Panc1 (cell line): ENCODE data around the gene ZNF714. TPM values are rescaled to one million over a fixed set of nuclear protein-coding genes. Genes with fewer than 3 reads are reported as not detected.

Experiments used
- ATAC-seq: fragments of 200-7000 bp; cut with Tn5 transposase; 2 replicates; pipeline ENCODE4 v1.9.1; 2020; ENCODE audit warnings: mild to moderate bottlenecking, moderate library complexity
- BruUV-seq: library from RNA; stranded (reverse); fragments of 400-500 nt; replicated peaks from 2 replicates; lab custom pipeline; 2021; lab: Mats Ljungman, UMichigan
- CTCF ChIA-PET: fragments of 300-600 bp; sonication (Branson Sonifier 250); formaldehyde crosslinking; loops from one replicate; lab custom pipeline; 2022; ENCODE audit warnings: antibody characterized with exemption; lab: Charles Lee
- POLR2A ChIA-PET: fragments of 300-600 bp; sonication (Branson Sonifier 250); formaldehyde crosslinking; loops from one replicate; lab custom pipeline; 2022; ENCODE audit warnings: antibody characterized with exemption; lab: Charles Lee
- DNase-seq: peaks from one replicate; pipeline ENCODE4 v3.0.0-alpha.2; 2010; ENCODE audit warnings: low read depth, low spot score
- H3K27ac ChIP-seq: 2 replicates; pipeline ENCODE4 v1.5.1; 2011; ENCODE audit warnings: mild to moderate bottlenecking, low read length, inconsistent platforms
- H3K27me3 ChIP-seq: fragments of 200-500 bp; sonication (Bioruptor generic); 2 replicates; pipeline ENCODE4 v1.6.0; 2014; ENCODE audit warnings: low read length, inconsistent platforms; ENCODE audit not compliant: control insufficient read depth, insufficient read depth
- H3K36me3 ChIP-seq: fragments of 200-500 bp; sonication (Bioruptor generic); 2 replicates; pipeline ENCODE4 v1.5.1; 2014; ENCODE audit warnings: inconsistent platforms, mild to moderate bottlenecking, low read length, moderate library complexity; ENCODE audit not compliant: control insufficient read depth, insufficient read depth
- H3K4me1 ChIP-seq: 2 replicates; pipeline ENCODE4 v1.5.1; 2011; ENCODE audit warnings: inconsistent platforms, mild to moderate bottlenecking, low read length, moderate library complexity; ENCODE audit not compliant: control insufficient read depth, insufficient read depth
- H3K4me3 ChIP-seq, 2 experiments: 2 replicates each; pipeline ENCODE4 v1.5.1; 2011 to 2012; ENCODE audit warnings: low read depth in 2 of 2, low read length in 2 of 2, mild to moderate bottlenecking in 2 of 2, inconsistent platforms in 1 of 2, moderate library complexity in 1 of 2
- H3K9me3 ChIP-seq: fragments of 200-500 bp; sonication (Bioruptor generic); 2 replicates; pipeline ENCODE4 v1.5.1; 2014; ENCODE audit warnings: low read depth, mild to moderate bottlenecking, inconsistent platforms, low read length, moderate library complexity; ENCODE audit not compliant: control insufficient read depth, insufficient read depth
- POLR2AphosphoS5 ChIP-seq: IDR thresholded peaks from 2 replicates; pipeline ENCODE4 v1.6.1; 2012; ENCODE audit warnings: mild to moderate bottlenecking, low read depth, low read length, moderate library complexity
- SIN3A ChIP-seq: IDR thresholded peaks from 2 replicates; pipeline ENCODE4 v1.6.1; 2012; ENCODE audit warnings: low read depth, mild to moderate bottlenecking, low read length, moderate library complexity, borderline replicate concordance; ENCODE audit not compliant: insufficient read depth
- TCF7L2 ChIP-seq: IDR thresholded peaks from 2 replicates; pipeline ENCODE4 v1.6.1; 2011; ENCODE audit warnings: mild to moderate bottlenecking, low read depth, low read length, inconsistent platforms
- in situ Hi-C: cut with HindIII; loops from 2 replicates; pipeline ENCODE4 v1.10.0; 2016; ENCODE audit warnings: low sequenced_read_pairs, low pct_unique_long_range_greater_than_20kb
- intact Hi-C: fragments of 100-400 bp; cut with micrococcal nuclease; formaldehyde crosslinking; loops from one replicate; pipeline ENCODE4 v1.10.0; 2022; ENCODE audit not compliant: unreplicated experiment
- total RNA-seq: library from RNA; stranded (reverse); gene quantifications from one replicate; pipeline ENCODE4 v1.2.1, GENCODE V29; 2021; ENCODE audit not compliant: unreplicated experiment
- TF ChIP-seq, protein P1 (sequence below), 2 experiments: IDR thresholded peaks; 2 replicates each; pipeline ENCODE4 v1.6.1; 2011 to 2012; ENCODE audit warnings: low read depth in 2 of 2, control low read depth in 1 of 2, low read length in 1 of 2, mild to moderate bottlenecking in 1 of 2, moderate library complexity in 1 of 2; ENCODE audit not compliant: insufficient read depth in 1 of 2
- TF ChIP-seq, protein P2 (sequence below): fragments of 450-650 bp; IDR thresholded peaks from 2 replicates; pipeline ENCODE4 v1.5.1; 2017; ENCODE audit warnings: mild to moderate bottlenecking

ZNF714 gene
- total RNA-seq, 1 experiment from 2014 or later, result 0.67 TPM

DNA sequence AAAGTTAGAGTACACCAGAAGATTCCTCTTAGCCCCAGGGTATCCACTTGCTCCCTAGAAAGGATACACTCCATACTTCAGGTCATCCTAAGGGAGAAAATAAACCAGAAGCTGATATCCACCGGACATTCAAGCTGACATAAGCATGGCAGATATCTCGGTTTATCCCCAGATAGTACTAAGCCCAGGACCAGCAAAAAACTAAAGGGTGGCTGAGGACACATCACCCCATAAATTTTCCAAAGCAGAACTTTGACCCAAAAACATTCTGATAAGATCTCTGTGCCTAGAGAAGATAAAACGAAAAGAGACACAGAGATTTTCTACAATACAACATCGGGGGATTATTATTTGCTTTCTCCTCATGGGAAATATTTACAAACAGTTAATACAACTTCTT is 45.9 kb downstream of the ZNF714 start:
- ATAC-seq (no peak), DNase-seq (no peak)
- no peaks in the 10 kb centered on the region for H3K4me1 ChIP-seq
- TF ChIP-seq, protein P1, sequence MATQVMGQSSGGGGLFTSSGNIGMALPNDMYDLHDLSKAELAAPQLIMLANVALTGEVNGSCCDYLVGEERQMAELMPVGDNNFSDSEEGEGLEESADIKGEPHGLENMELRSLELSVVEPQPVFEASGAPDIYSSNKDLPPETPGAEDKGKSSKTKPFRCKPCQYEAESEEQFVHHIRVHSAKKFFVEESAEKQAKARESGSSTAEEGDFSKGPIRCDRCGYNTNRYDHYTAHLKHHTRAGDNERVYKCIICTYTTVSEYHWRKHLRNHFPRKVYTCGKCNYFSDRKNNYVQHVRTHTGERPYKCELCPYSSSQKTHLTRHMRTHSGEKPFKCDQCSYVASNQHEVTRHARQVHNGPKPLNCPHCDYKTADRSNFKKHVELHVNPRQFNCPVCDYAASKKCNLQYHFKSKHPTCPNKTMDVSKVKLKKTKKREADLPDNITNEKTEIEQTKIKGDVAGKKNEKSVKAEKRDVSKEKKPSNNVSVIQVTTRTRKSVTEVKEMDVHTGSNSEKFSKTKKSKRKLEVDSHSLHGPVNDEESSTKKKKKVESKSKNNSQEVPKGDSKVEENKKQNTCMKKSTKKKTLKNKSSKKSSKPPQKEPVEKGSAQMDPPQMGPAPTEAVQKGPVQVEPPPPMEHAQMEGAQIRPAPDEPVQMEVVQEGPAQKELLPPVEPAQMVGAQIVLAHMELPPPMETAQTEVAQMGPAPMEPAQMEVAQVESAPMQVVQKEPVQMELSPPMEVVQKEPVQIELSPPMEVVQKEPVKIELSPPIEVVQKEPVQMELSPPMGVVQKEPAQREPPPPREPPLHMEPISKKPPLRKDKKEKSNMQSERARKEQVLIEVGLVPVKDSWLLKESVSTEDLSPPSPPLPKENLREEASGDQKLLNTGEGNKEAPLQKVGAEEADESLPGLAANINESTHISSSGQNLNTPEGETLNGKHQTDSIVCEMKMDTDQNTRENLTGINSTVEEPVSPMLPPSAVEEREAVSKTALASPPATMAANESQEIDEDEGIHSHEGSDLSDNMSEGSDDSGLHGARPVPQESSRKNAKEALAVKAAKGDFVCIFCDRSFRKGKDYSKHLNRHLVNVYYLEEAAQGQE (IDR thresholded peaks at IDR 0.05; ENCODE audit: insufficient read depth in 1 of 2, low read depth in 2 of 2, low read length in 1 of 2), result no peak
- no peak for TF ChIP-seq SIN3A
- no peak for TF ChIP-seq POLR2AphosphoS5
- POLR2A ChIA-PET, result no interaction called here
- H3K4me3 ChIP-seq, result no peak overlapping the region
- in situ Hi-C loops (no loop called here), intact Hi-C loops (no loop called here)
- H3K27me3 ChIP-seq, result no peaks in the 10 kb centered on the region
- H3K9me3 ChIP-seq, result no peaks in the 10 kb centered on the region
- H3K36me3 ChIP-seq, result no peaks in the 10 kb centered on the region
- no TSS peak for BruUV-seq
- CTCF ChIA-PET, result no interaction called here
- no peak overlapping the region for H3K27ac ChIP-seq

DNA sequence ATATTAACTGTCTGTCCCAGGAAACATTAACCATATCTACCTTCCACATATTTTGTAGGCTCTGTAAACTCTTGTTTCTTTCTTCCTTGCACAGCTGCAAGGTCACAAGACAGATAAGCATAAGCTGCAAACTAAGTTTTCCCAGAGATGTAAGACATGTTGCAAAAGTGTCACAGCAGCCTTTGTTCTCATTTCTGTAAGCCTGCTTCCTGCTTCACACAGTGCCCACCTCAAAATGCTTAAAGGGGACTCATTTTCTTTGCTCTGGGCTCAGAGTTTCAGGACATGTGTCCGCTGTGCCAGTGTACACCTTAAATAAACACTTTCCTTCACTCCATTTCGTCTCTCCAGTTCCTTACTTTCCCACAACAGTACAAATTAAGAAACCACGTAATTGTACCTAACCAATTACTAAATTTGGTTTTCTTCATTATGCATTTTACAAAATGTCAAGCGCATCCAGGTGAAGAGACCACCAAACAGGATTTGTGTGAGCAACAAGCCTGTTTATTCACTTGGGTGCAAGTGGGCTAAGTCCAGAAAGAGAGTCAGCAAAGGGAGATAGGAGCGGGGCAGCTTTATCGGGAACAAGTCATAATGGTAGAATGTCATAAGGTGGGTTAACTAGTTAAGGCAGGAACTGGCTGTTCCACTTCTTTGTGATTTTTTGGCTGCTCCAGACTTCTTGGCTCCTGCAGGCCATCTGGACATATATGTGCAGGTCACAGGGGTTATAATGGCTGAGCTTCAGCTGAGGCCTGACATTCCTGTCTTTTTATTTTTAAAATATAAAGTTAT is 47.1 kb downstream of the ZNF714 start:
- no peaks in the 10 kb centered on the region for H3K36me3 ChIP-seq
- no peaks in the 10 kb centered on the region for H3K9me3 ChIP-seq
- ChIA-PET POLR2A (no interaction called here), CTCF (no interaction called here)
- ATAC-seq (no peak), DNase-seq (no peak)
- no peaks in the 10 kb centered on the region for H3K27me3 ChIP-seq
- H3K4me3 ChIP-seq, result no peak overlapping the region
- in situ Hi-C loops (no loop called here), intact Hi-C loops (no loop called here)
- TF ChIP-seq, protein P1 (IDR thresholded peaks at IDR 0.05; ENCODE audit: insufficient read depth in 1 of 2, low read depth in 2 of 2, low read length in 1 of 2), result no peak
- TF ChIP-seq SIN3A, result no peak
- TF ChIP-seq, protein P2, sequence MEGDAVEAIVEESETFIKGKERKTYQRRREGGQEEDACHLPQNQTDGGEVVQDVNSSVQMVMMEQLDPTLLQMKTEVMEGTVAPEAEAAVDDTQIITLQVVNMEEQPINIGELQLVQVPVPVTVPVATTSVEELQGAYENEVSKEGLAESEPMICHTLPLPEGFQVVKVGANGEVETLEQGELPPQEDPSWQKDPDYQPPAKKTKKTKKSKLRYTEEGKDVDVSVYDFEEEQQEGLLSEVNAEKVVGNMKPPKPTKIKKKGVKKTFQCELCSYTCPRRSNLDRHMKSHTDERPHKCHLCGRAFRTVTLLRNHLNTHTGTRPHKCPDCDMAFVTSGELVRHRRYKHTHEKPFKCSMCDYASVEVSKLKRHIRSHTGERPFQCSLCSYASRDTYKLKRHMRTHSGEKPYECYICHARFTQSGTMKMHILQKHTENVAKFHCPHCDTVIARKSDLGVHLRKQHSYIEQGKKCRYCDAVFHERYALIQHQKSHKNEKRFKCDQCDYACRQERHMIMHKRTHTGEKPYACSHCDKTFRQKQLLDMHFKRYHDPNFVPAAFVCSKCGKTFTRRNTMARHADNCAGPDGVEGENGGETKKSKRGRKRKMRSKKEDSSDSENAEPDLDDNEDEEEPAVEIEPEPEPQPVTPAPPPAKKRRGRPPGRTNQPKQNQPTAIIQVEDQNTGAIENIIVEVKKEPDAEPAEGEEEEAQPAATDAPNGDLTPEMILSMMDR, result no peak
- TF ChIP-seq POLR2AphosphoS5, result no peak
- TF ChIP-seq TCF7L2, result no peak
- no peak overlapping the region for H3K27ac ChIP-seq
- no peaks in the 10 kb centered on the region for H3K4me1 ChIP-seq
- BruUV-seq, result no TSS peak
